RPMI8226 (cell line): Measurements from ENCODE around the gene SMIM45.

Experiments
- DNase-seq: peaks from one replicate; pipeline ENCODE4 v3.0.0-alpha.2; 2015

The SMIM45 gene

GRCh38 chr22:41915786-41916493, 36.0 kb upstream of the SMIM45 start:
- DNase-seq: no peak

- DNase-seq: no peak
Measured at GRCh38 chr22:41916745-41917358, 35.1 kb upstream of the SMIM45 start.

- DNase-seq: no peak
Measured at GRCh38 chr22:41917375-41917902, 34.5 kb upstream of the SMIM45 start.

GRCh38 chr22:41917903-41918791, 33.8 kb upstream of the SMIM45 start:
- peak; percentile 77 for DNase-seq

GRCh38 chr22:41919357-41920224, 32.4 kb upstream of the SMIM45 start:
- peak; percentile 51 for DNase-seq

- no peak for DNase-seq
Measured at GRCh38 chr22:41920271-41920976, 31.5 kb upstream of the SMIM45 start.

GRCh38 chr22:41922328-41922727, 29.6 kb upstream of the SMIM45 start:
- DNase-seq: no peak

- DNase-seq: no peak
Measured at GRCh38 chr22:41922940-41923594, 28.9 kb upstream of the SMIM45 start.

GRCh38 chr22:41923595-41924276, 28.2 kb upstream of the SMIM45 start:
- DNase-seq: no peak

GRCh38 chr22:41925783-41926460, 26.0 kb upstream of the SMIM45 start:
- peak; percentile 78 for DNase-seq

- no peak for DNase-seq
Measured at GRCh38 chr22:41927813-41928212, 24.1 kb upstream of the SMIM45 start.

GRCh38 chr22:41928593-41929417, 23.1 kb upstream of the SMIM45 start:
- no peak for DNase-seq

GRCh38 chr22:41929418-41929810, 22.5 kb upstream of the SMIM45 start:
- no peak for DNase-seq

GRCh38 chr22:41931701-41932269, 20.2 kb upstream of the SMIM45 start:
- no peak for DNase-seq

- DNase-seq: no peak
Measured at GRCh38 chr22:41932353-41932752, 19.6 kb upstream of the SMIM45 start.

GRCh38 chr22:41933411-41934177, 18.4 kb upstream of the SMIM45 start:
- DNase-seq: no peak

- DNase-seq: no peak
Measured at GRCh38 chr22:41934284-41935014, 17.5 kb upstream of the SMIM45 start.
